Skeletal muscle cell (primary cell): ENCODE measurements around the gene FKBP9.

Source experiments
- DNase-seq: peaks from one replicate; pipeline ENCODE4 v3.0.0-alpha.2; 2010; ENCODE audit warnings: low read depth
- H3K4me3 ChIP-seq: 2 replicates; pipeline ENCODE4 v1.5.1; 2011; ENCODE audit warnings: low read depth, mild to moderate bottlenecking, control low read depth, low read length, moderate library complexity

Gene FKBP9

DNA sequence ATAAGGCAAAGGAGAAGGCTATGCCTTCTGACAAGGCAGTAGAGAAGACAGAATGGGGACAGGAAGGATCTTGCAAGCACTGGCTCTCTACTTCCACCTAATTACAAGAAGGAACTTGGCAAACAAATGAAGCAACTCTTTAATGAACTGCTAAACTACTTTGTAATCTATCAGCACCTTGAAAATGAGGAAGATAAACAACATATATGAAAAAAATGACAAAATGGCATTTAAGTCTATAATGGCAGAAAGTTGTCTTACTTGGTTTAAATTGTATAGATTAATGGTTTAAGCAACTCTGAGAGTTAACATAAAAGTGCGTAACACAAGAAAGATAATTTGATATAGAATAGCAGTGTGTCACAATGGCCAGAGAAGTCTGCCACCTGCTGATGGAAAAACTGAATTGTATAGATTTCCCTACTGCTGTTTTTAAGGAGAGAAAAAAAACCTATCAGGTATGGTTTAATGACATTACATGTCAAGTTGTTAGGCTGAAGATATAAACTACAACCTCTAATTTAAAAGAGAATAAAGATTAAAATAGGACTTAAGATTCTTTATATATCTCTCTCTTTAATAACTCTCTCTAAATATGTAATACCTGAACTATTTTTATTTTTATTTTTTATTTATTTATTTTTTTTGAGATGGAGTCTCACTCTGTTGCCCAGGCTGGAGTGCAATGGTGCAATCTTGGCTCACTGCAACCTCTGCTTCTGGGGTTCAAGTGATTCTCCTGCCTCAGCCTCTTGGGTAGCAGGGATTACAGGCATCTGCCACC lies 93.5 kb downstream of the FKBP9 start:
- no peak overlapping the region for H3K4me3 ChIP-seq
- DNase-seq = no peak

- H3K4me3 ChIP-seq = no peak overlapping the region
- no peak for DNase-seq
Measured at GRCh38 chr7:33053721-33054120, 96.5 kb downstream of the FKBP9 start.

GRCh38 chr7:33054261-33054964 lies 97.2 kb downstream of the FKBP9 start:
- H3K4me3 ChIP-seq = no peak overlapping the region
- no peak for DNase-seq

DNA sequence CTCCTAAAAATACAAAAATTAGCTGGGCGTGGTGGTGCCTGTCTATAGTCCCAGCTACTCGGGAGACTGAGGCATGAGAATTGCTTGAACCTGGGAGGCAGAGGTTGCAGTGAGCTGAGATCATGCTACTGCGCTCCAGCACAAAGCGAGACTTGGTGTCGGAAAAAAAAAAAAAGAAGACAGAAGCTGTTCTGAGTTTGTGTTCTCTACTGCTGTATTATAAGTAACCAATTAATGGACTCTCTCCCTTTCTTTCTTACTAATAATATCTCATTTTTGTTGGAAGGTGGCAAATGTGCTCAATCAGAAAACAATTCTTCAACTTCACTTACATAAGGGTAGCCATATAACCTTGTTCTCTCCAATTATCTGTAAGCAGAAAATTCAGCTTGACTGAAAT lies 97.9 kb downstream of the FKBP9 start:
- no peak overlapping the region for H3K4me3 ChIP-seq
- DNase-seq = no peak
